ENCODE measurements around the gene RFX4. TPM values are rescaled to one million over a fixed set of nuclear protein-coding genes. Genes with fewer than 3 reads are reported as not detected.
"Not testable (repeated sequence)": the region's sequence is repeated elsewhere in the genome, so short reads cannot be mapped to it uniquely, and the experiment has no call there.

The RFX4 gene
- polyA plus RNA-seq, 1 donor, result not detected

DNA sequence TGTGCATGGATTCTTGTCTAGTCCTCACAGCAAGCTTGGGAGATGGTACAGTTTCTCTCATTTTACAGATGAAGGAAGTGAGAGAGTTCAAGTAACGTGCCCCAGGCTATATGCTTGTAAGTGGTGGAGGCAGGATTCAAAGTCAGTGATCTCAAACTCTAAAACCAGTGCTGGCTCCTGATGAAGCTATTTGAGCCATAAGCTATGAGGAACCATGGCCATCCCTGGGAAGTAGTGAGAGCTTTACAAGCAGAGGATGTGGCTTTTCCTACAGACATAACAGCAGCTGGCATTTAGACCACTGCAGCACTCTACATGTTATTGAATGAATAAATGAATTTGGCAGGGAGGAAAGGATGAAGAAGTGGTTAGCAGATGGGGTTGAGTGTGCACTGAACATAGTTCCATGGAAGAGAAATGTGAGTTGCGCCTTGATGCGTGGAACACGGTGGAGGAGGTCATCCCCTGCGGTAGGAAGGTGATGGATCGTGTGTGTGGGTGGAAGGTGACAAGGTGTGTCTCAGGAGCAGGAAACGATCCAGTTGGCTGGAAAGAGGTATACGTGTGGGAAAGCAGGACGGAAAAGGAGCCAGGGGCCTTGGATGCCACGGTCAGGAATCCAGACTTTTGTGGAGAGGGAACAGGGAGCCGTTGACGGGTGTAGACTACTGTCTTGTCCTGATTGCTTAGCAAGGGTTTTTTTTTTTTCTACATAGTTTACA, 65.2 kb downstream of the RFX4 start:
- no peak for DNase-seq

- no peak for DNase-seq
These were observed 65.9 kb downstream of the RFX4 start for GRCh38 chr12:106648736-106649135.

DNA sequence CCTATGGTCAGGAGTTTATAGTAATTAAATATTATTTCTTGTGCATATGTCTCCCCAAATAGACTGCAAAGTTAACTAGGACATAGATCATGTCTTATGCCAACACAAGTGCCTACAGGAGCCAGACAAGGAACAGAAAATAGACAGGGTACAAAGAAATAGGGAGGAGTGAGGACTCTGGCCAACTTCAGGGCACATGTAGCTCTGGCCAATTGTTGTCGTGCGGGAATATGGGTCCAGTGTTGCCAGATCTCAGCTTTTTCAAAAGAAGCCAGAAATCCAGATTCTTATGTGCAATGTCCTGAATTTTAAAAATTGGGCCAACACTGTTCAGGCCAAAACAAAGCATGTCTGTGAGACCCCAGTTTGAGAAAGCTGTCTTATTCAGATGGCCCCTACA, 68.7 kb downstream of the RFX4 start:
- DNase-seq, result no peak

DNA sequence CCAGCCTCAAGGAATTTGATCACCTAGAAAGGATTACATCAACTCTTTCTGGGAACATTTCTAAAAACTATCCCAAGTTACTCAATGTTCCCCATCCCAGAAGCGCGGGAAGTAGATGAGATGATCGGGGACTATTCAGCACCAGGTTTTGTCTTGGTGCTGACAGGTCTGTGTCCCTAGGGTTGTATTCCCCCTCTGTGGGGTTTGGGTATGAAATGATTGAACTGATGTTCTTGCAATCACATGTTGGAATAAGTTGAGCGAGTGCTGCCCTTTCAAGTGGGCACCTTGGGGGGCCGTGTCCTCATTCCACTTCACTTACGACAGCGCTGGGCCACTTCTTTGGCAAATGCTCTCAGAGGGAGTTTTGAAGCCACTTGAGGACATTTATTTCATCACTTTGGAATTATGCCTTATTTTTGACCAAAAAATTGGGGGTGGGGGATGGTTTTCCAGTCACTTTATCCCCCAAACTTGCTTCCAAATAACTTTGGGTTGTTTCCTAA, 69.8 kb downstream of the RFX4 start:
- DNase-seq, result no peak

DNA sequence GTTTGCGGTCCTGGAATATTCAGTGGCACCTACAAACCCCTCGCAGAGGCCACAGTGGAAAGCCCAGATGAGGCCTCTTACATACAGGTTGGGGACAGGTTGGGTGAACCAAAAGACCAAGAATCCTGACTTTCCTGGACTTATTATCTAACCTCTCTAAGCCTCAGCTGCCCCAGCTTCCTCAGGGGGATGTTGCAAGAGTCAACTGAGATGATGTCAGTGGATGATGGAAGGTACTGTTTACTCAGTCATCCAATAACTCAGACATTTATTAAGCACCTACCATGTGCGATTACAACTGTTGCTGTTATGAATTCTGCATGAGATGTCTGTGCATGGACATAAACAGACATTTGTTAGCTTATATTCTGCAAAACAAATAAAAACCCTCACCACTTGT, 72.8 kb downstream of the RFX4 start:
- DNase-seq, result no peak

- DNase-seq, result no peak
These were observed 74.7 kb downstream of the RFX4 start for GRCh38 chr12:106657488-106657887.

- DNase-seq, result no peak
These were observed 80.6 kb downstream of the RFX4 start for GRCh38 chr12:106663385-106663784.

GRCh38 chr12:106669216-106669615, 86.4 kb downstream of the RFX4 start:
- DNase-seq, result no peak

GRCh38 chr12:106670131-106670530, 87.3 kb downstream of the RFX4 start:
- DNase-seq, result no peak

- no peak for DNase-seq
These were observed 89.0 kb downstream of the RFX4 start for GRCh38 chr12:106671840-106672239.

DNA sequence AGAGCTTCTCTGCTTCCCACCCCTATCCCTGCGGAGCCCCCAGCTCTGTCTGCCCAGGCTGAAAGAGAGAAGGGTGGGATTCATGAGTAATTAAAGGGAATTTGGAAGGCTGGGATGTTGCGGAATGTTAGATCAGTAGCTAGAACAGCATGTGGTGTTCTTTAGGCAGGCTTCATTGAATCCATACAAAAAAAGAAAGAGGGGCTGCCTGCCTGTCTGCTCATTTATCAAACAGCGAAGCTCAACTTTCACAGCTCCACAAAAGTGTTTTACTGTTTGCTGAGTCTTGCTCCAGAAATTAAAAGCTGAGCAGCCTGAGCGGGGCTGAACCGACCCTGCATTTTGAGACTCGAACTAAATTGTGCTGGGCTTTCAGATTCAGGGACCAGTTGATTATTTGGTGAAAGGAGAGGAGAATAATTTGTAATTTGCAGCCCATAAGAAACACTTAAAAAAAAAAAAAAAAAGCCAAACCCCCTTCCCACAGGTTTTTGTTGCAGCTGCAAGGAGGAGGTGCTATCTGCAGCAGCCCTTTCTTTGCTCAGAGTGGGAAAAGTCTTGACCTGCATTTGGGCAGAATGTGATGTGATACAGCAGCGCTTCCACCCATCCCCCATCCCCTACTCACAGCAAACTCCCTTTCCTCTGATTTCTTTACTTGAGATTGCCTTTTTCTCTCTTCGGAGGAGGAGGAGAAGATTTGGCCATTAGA, 89.7 kb downstream of the RFX4 start:
- DNase-seq, result no peak

GRCh38 chr12:106673141-106673540, 90.3 kb downstream of the RFX4 start:
- DNase-seq, result no peak

DNA sequence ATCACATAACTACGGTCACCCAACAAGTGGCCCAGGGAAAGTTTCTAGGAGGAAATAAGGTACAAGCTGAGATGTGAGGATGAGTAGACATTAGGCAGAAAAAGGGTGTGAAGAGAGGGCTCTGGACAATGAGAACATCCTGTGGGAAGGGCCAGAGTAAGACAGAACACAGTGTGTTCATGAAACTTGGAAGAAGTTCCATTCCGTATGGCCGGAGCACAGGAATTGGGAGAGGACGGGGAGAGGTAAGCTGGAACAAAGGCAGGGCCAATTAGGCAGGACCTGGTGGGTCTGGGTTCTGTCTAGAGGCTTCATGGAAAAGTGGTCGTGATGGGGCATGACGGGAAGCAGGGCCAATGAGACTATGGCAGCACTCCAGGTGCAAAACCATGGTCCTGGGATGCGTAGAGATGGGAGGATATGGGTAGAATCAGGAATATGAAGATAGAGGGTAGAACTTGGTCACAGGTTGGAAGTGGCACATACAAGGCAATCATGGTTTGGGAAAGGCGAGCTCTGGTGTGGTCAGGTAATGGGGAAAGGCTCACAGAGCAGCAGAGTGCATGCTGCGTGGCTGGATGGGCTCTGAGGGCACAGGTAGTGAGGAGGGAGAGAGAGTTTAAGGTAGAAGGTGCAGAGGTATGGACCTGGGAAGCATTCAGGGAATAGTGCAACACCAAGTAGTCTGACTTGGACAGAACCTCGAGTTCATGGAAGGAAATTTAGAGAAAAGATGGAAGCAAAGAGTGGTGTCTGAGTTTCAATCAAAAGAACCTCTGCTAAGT, 93.0 kb downstream of the RFX4 start:
- no peak for DNase-seq

- no peak for DNase-seq
These were observed 96.8 kb downstream of the RFX4 start for GRCh38 chr12:106679574-106679973.

DNA sequence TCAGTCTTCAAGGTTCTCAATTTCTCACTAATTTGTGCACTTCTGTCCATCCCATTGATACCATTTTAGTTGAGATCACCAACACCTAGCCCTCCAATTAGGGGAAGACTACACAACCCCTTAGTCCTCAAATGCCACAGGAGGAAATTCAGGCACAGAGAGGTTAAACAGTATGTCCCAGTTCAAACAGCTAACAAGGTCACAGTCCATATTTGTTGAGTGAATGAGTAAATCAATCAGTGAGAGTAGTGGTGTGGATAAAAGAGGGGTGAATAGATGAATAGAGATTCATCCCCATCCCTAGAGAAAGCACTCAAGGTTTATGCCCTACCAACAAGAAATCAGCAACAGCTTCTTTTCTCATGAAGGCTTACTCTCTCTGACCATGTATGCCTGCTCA, 97.5 kb downstream of the RFX4 start:
- DNase-seq, result no peak

DNA sequence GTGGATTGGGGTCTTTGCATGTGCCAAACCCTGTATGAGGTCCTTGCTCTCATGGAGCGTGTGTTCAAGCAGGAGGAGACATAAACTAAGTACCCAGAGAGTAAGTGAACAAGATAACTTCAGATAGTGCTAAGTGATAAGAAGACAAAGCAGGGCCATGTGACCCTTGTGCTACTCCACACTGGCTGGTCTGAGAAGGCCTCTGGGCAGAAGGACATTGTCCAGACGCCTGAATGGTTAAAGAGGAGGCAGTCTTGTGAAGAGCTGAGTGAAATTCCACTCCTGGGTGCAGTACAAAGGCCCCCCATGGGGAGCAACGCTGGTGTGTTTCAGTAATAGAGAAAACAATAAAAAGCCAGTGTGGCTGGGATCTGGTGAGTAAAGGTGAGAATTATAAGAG, 98.4 kb downstream of the RFX4 start:
- no peak for DNase-seq

DNA sequence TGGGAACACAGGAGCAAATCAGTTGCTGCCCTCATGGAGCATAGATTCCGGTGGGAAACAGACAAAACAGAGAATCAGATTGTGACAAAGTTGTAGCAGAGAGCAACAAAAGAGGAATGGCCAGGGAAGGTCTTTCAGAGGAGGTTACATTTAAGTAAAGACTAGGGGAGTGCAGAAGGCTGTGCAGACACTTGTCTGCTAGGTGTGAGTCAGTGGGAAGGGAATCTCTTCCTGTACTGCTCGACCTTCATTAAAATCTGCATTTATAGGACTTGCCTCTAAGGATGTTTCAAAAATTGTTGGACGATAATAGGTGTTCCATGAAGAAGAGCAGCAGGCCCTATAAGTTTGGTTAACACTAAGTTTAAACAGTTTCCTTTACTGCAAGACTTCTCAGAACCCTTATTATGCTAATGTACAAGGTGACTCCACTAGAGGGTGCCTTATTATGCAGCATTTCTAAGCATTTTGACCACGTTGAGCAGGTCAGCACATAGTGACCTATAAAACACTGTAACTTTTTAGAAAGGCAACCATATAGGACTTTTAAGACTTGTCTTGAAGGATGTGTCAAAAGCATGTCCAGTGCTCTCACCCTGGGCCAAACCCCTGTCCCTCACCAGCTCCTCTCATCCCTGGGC, 99.9 kb downstream of the RFX4 start:
- no peak for DNase-seq

- DNase-seq, result no peak
These were observed 101.7 kb downstream of the RFX4 start for GRCh38 chr12:106684497-106684896.

DNA sequence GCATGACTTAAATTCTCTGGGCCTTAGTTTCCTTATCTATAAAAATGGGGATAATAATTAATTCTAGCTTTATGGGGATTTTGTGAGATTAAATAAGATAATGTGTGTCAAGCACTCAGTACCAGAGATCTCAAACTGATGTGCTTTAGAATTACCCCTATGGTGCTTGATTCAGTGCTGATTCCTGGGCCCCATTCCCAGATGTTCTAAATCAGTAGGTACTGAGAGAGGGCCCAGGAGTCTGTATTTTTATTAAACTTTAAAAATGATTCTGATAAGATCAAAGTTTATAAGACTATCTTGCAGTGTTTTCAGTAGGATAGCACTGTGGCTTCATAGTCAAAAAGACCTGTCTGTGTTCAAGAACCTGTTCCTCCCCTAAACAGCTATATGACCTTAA, 102.6 kb downstream of the RFX4 start:
- DNase-seq, result no peak

- DNase-seq, result no peak
These were observed 104.9 kb downstream of the RFX4 start for GRCh38 chr12:106687672-106688071.

DNA sequence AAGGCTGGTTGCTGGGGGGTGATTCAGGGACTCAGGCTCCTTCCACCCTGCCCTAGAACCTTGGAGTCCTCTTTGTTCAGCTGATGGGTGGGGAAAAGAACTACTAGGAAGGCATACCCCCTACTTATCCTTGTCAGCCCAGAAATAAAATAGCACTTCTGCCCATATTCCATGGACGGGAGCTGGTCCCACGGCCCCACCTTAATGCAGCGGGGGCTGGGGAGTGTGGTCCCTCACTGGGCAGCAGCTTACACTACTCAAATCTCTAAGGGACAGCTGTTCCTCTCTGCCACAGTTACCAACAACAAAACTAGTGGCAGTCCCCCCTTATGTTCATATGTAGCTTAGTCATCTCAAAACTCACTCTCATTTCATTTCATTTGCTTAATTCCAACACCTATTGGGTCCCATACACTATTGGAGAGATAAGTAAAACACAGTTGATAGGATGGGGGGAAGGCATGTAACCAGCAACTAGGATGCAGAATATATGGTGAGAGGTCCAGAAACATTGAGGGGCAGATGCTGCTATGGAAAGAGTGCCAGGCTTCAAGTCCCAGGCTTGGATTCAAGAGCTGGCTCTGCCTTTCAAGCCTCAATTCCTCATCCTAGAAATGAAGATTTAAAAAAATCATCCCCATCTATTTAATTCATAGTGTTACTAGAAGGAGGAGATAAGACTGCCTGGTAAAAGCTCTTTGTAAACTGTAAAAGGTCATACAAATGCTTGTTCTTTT, 107.9 kb downstream of the RFX4 start:
- DNase-seq, result no peak

- not testable (repeated sequence) for DNase-seq
These were observed 109.2 kb downstream of the RFX4 start for GRCh38 chr12:106692033-106692432.
